Measurements from ENCODE around the gene DHFR2. TPM values are rescaled to one million over a fixed set of nuclear protein-coding genes. Genes with fewer than 3 reads are reported as not detected.
"Not testable (repeated sequence)": the region's sequence is repeated elsewhere in the genome, so short reads cannot be mapped to it uniquely, and the experiment has no call there.

The DHFR2 gene
- total RNA-seq, 1 experiment from 2014 or later: 4.4 TPM

GRCh38 chr3:94080552-94080951 is 17.8 kb upstream of the DHFR2 start:
- not testable (repeated sequence) for H3K4me3 ChIP-seq; H3K36me3 ChIP-seq; H3K27me3 ChIP-seq (replicated peaks); H3K9me3 ChIP-seq (replicated peaks); H3K27ac ChIP-seq; DNase-seq (ENCODE audit: low read depth in 1 of 2, low spot score in 2 of 2); H3K4me1 ChIP-seq (replicated peaks)

DNA sequence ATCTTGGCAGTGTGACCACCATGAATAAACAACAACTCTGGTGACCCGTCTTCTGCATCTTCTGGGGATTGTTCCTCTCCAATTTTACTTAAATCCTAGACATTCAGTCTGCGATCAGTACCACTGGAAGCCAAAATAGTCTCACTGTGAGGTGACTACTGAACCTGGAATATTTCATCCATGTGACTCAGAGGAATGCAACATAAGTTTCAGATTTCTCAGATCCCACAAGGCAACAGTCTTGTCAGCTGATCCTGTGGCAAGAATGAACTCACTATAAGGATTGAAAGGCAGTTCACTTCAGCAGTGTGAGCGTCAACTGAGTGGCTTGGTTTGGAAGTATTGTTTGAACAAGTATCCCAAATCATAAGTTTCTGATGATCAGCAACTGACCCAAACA is 13.3 kb upstream of the DHFR2 start:
- H3K9me3 ChIP-seq (replicated peaks): no peaks in the 10 kb centered on the region
- H3K36me3 ChIP-seq: no peaks in the 10 kb centered on the region
- H3K4me1 ChIP-seq (replicated peaks): no peaks in the 10 kb centered on the region
- no peaks in the 10 kb centered on the region for H3K27me3 ChIP-seq (replicated peaks)
- no peak overlapping the region for H3K4me3 ChIP-seq
- DNase-seq (ENCODE audit: low read depth in 1 of 2, low spot score in 2 of 2): no peak
- no peak overlapping the region for H3K27ac ChIP-seq

GRCh38 chr3:94071713-94072284 is 9.1 kb upstream of the DHFR2 start:
- no peaks in the 10 kb centered on the region for H3K4me1 ChIP-seq (replicated peaks)
- DNase-seq (ENCODE audit: low read depth in 1 of 2, low spot score in 2 of 2): no peak

GRCh38 chr3:94070341-94070911 is 7.7 kb upstream of the DHFR2 start:
- no peak for DNase-seq (ENCODE audit: low read depth in 1 of 2, low spot score in 2 of 2)
- Histone ChIP-seq H3K27ac (no peak overlapping the region), H3K4me3 (no peak overlapping the region), H3K4me1 (replicated peaks) (no peaks in the 10 kb centered on the region), H3K36me3 (peaks cover 8% of the 10 kb centered on the region), H3K27me3 (replicated peaks) (no peaks in the 10 kb centered on the region), H3K9me3 (replicated peaks) (no peaks in the 10 kb centered on the region)

More at GRCh38 chr3:94071713-94072284, 9.1 kb upstream of the DHFR2 start:
- Histone ChIP-seq H3K4me3 (no peak overlapping the region), H3K27ac (no peak overlapping the region), H3K36me3 (peaks cover 8% of the 10 kb centered on the region), H3K9me3 (replicated peaks) (no peaks in the 10 kb centered on the region), H3K27me3 (replicated peaks) (no peaks in the 10 kb centered on the region)

DNA sequence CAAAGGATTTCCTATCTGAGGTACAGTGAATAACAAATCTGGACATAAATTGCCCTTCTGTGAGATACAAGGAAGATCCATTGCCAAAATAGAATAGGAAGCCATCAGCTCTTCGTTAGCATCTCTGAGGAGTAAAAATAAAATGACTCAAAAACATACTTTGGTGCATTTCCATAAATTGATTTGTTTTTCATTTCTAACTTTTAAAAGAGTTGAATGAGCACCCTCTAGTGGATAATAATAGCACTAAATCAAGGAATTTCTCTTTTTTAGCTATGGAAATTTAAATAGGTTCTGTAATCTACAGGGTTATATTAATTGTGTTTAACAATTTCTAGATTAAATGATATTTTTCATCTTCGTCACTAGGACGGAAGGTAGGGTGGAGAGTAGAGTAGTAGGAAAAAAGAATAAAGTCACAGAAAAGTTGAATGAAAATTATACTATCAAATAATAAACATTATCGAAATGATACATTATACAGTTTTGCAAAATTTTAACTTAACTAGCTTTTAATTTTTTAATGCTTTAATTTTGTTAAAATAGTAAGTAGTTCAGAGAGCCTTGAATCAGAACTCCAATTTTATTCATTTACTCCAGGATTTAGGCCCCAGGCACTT is 6.6 kb upstream of the DHFR2 start:
- Histone ChIP-seq H3K27ac (no peak overlapping the region), H3K9me3 (replicated peaks) (no peaks in the 10 kb centered on the region), H3K27me3 (replicated peaks) (no peaks in the 10 kb centered on the region), H3K36me3 (peaks cover 12% of the 10 kb centered on the region), H3K4me1 (replicated peaks) (0 out of 2 replicates have a peak, but pooled peaks cover 1% of the 10 kb centered on the region), H3K4me3 (no peak overlapping the region)
- peak in 1 of 2 experiments; percentile 4 for DNase-seq (ENCODE audit: low read depth in 1 of 2, low spot score in 2 of 2)

DNA sequence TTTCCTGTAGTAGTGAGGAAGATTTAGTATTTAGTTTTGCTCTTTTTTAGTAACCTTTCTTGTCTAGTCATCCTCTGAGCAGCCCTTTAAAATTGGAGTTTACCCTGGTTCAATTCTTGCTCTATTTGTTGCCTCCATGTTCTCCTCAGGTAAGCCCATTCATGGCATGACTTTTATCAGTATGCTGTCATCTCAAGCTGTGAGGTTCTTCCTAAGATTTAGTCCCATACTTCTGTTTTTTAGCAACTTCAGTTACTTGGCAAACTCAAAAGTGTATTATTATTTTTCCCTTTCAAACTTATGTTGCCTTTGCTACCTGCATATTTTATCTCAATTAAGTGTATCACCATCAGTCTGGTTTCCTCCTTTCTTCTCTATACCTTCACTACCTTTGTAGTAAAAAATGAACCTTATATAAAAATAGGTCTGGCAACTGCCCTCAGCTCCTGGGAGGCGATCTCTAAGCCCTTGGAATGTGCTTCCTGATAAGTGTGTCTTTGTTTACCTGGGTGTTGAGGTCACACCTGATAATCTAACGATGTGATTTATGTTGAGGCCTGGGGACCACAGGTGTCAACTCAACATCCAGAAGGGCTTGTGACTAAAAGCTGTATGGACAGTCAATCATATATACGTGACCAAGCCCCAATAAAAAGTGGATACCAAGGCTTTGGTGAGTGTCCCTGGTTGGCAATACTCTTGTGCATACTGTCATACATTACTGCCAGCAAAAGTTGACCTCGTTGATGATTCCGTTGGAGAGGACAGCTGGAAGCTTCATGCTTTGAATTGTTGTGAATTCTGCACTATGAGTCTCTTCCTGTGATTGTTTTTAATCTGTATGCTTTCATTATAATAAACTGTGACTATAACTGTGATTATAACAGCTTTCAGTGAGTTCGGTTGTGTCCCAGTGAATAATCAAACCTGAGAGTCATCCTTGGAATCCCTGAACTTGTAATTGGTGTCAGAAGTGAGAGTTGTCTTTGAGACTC is 4.1 kb upstream of the DHFR2 start:
- no peaks in the 10 kb centered on the region for H3K9me3 ChIP-seq (replicated peaks)
- no peak overlapping the region for H3K4me3 ChIP-seq
- no peak overlapping the region for H3K27ac ChIP-seq
- no peak for DNase-seq (ENCODE audit: low read depth in 1 of 2, low spot score in 2 of 2)
- peaks cover 6% of the 10 kb centered on the region; the same call in 1 of the 2 replicates for H3K4me1 ChIP-seq (replicated peaks)
- peaks cover 14% of the 10 kb centered on the region for H3K36me3 ChIP-seq
- no peaks in the 10 kb centered on the region for H3K27me3 ChIP-seq (replicated peaks)

GRCh38 chr3:94065819-94066480 is 3.2 kb upstream of the DHFR2 start:
- Histone ChIP-seq H3K9me3 (replicated peaks) (no peaks in the 10 kb centered on the region), H3K27me3 (replicated peaks) (no peaks in the 10 kb centered on the region), H3K4me3 (no peak overlapping the region), H3K27ac (no peak overlapping the region), H3K36me3 (peaks cover 14% of the 10 kb centered on the region), H3K4me1 (replicated peaks) (peaks cover 6% of the 10 kb centered on the region; the same call in 1 of the 2 replicates)
- DNase-seq (ENCODE audit: low read depth in 1 of 2, low spot score in 2 of 2): no peak

- H3K4me1 ChIP-seq (replicated peaks): peaks cover 6% of the 10 kb centered on the region; the same call in 1 of the 2 replicates
- no peak overlapping the region for H3K4me3 ChIP-seq
- H3K36me3 ChIP-seq: peaks cover 14% of the 10 kb centered on the region
Observed at GRCh38 chr3:94065122-94065521, 2.4 kb upstream of the DHFR2 start.

DNA sequence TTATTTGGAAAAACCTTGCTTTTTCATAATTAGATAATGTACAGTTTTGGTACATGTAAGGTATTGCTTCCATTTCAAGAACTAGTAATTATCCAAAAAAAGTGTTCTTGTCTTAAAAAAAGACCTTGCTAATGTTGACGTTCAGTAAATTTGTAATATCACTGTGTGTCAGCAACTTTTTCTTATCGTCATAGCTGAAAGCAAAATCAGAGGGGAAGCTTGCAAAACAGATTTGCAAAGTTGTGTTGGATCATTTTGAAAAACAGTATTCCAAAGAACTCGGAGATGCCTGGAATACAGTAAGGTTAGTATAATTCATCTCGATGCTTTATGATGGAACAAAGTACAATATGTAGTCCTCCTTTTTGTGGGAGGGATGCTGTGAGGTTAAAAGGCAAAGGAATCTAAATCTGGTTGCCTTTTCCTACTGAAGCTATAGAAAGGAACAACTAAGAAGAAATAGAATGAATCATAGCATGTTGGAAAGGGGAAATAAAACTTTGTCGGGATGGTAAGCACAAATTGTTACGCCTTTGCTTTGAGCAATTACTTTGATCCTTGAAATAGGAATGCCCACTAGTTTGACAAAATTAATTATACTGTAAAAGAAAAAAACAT is 1.6 kb upstream of the DHFR2 start:
- Histone ChIP-seq H3K36me3 (peaks cover 14% of the 10 kb centered on the region), H3K4me3 (no peak overlapping the region), H3K9me3 (replicated peaks) (no peaks in the 10 kb centered on the region), H3K27ac (no peak overlapping the region), H3K4me1 (replicated peaks) (peaks cover 6% of the 10 kb centered on the region; the same call in 1 of the 2 replicates), H3K27me3 (replicated peaks) (no peaks in the 10 kb centered on the region)
- DNase-seq (ENCODE audit: low read depth in 1 of 2, low spot score in 2 of 2): no peak

More at GRCh38 chr3:94065122-94065521, 2.4 kb upstream of the DHFR2 start:
- H3K27me3 ChIP-seq (replicated peaks): no peaks in the 10 kb centered on the region
- no peak for DNase-seq (ENCODE audit: low read depth in 1 of 2, low spot score in 2 of 2)
- H3K9me3 ChIP-seq (replicated peaks): no peaks in the 10 kb centered on the region
- H3K27ac ChIP-seq: no peak overlapping the region

- H3K27me3 ChIP-seq (replicated peaks): no peaks in the 10 kb centered on the region
- DNase-seq (ENCODE audit: low read depth in 1 of 2, low spot score in 2 of 2): no peak
- H3K4me3 ChIP-seq: peak overlapping the region; percentile 61
- no peaks in the 10 kb centered on the region for H3K9me3 ChIP-seq (replicated peaks)
- peaks cover 6% of the 10 kb centered on the region; the same call in 1 of the 2 replicates for H3K4me1 ChIP-seq (replicated peaks)
- H3K27ac ChIP-seq: peak overlapping the region; percentile 96
- peaks cover 14% of the 10 kb centered on the region for H3K36me3 ChIP-seq
Observed at GRCh38 chr3:94063496-94064119, 892 bp upstream of the DHFR2 start.

GRCh38 chr3:94061297-94061696 is 1.4 kb downstream of the DHFR2 start:
- no peak overlapping the region for H3K4me3 ChIP-seq
- no peaks in the 10 kb centered on the region for H3K9me3 ChIP-seq (replicated peaks)
- peaks cover 6% of the 10 kb centered on the region; the same call in 1 of the 2 replicates for H3K36me3 ChIP-seq
- DNase-seq (ENCODE audit: low read depth in 1 of 2, low spot score in 2 of 2): no peak
- no peak overlapping the region for H3K27ac ChIP-seq
- H3K27me3 ChIP-seq (replicated peaks): no peaks in the 10 kb centered on the region
- H3K4me1 ChIP-seq (replicated peaks): peaks cover 6% of the 10 kb centered on the region; the same call in 1 of the 2 replicates

GRCh38 chr3:94050546-94050945 is 12.2 kb downstream of the DHFR2 start:
- no peak overlapping the region for H3K27ac ChIP-seq
- no peak overlapping the region for H3K4me3 ChIP-seq
- no peaks in the 10 kb centered on the region for H3K36me3 ChIP-seq
- H3K27me3 ChIP-seq (replicated peaks): no peaks in the 10 kb centered on the region
- H3K4me1 ChIP-seq (replicated peaks): no peaks in the 10 kb centered on the region
- DNase-seq (ENCODE audit: low read depth in 1 of 2, low spot score in 2 of 2): no peak
- H3K9me3 ChIP-seq (replicated peaks): no peaks in the 10 kb centered on the region
